COLO668 (cell line): Measurements from ENCODE around the gene GON7.
"Not testable (repeated sequence)": the region's sequence is repeated elsewhere in the genome, so short reads cannot be mapped to it uniquely, and the experiment has no call there.

Experiments used
- DNase-seq: peaks from one replicate; lab custom pipeline; 2025; ENCODE audit not compliant: unreplicated experiment; lab: John Stamatoyannopoulos, UW

The GON7 gene, protein sequence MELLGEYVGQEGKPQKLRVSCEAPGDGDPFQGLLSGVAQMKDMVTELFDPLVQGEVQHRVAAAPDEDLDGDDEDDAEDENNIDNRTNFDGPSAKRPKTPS

DNA sequence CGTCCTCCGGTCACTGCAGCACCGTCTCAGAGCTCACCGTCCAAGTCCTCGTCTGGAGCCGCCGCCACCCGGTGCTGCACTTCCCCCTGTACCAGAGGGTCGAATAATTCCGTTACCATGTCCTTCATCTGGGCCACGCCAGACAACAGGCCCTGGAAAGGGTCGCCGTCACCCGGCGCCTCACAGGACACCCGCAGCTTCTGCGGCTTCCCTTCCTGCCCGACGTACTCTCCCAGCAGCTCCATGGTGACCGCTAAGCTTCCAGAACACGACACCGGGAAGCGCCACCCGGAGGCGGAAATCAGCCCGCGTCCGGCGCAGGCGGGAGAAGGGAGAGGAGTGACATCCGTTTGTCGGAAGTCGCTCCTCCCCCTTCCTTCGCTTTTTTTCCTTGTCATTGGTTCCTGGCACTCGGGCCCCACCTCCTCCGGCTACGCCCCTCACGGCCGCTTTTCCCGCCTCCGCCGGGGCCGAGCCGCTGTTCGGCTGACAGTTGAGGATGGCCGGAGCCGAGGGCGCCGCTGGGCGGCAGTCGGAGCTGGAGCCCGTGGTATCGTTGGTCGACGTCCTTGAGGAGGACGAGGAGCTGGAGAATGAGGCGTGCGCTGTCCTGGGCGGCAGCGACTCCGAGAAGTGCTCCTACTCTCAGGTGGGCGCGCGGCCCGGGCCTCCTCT, at the start of gene GON7, which contains the start of gene UBR7:
TSS of gene GON7 (minus strand) at position 273 of the 675 bp plus-strand sequence. CDS start at position 245, 28 bp downstream.
TSS of gene UBR7 (plus strand) at position 464 of the 675 bp plus-strand sequence. CDS start at position 500, 36 bp downstream.
- peak; percentile 99 for DNase-seq

DNA sequence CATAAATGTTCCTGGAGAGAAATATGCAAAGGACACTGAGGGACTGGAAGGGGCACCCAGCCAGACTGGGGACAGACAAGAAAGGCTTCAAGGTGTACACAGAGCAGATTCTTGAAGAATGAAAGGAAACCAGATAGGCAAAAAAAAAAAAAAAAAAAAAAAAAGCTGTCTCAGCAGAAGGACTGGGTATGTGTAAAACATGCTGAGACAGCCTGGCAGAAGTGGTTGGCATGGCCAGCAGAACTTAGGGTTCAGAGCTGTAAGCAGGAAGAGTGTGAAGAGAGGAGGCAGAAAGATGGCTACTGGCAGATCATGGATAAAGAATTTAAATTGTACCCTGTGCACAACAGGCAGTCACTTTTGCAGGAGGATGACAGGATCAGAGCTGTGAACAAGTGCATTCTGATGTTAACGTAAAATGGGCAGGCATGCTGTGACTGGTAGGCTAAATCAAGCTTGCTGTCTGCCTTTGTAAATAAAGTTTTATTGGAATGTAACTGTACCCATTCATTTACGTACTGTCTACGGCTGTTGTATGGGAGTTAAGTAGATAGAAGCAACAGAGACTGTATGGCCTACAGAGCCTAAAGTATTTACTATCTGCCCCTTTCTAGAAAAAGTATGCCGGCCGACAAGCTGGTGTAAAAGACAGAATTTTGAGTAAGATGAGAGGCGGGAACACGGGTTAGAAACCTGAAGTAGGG, 42.4 kb upstream of the GON7 start:
- no peak for DNase-seq

DNA sequence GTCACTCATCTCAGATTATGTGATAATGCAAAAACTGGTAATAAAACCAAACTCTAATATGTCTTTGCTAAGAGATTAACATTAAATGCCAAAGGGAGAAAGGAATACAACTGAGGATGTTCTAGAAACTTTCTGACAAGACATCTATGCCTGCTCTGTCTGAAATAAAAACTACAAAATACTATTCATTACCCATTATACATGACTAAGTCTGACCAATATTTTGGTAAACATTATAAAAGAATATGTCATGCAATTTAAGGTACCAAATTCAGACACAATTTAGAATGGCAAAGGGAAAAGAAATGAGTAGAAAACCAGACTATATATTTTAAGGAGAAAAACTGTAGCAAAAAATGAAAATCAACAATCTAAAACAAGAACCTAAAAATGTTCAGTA, 39.7 kb upstream of the GON7 start:
- no peak for DNase-seq

DNA sequence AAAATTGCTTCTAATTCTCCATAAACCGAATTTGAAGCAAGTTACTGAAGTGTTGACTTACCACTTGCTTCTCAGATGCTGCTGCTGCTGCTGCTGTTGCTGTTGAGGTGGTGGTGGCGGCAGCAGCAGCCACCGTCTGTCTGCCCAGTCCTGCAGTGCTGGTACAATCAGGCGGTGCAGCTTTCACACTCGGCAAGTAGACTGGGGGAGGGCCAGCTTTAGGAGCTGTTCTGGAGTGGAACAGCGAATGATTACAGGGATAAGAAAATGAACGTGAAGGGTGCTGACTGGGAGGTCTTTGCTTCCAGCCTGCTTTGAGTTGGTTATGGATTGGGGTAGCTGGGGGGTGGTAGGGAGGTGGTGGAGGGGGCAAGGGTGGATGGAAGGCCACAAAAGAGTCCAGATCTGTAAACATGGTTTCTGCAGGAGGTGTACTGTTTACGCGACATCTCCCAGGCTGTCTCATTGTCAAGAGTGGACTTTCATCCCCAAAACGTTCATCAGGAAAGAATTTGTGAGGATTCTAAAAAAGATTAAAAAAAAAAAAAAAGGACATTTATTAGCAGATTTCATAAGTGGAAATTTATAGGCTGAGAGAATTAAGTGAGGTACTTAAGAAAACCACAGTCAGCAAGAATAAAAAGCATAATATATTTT, 39.0 kb upstream of the GON7 start:
- DNase-seq, result no peak

DNA sequence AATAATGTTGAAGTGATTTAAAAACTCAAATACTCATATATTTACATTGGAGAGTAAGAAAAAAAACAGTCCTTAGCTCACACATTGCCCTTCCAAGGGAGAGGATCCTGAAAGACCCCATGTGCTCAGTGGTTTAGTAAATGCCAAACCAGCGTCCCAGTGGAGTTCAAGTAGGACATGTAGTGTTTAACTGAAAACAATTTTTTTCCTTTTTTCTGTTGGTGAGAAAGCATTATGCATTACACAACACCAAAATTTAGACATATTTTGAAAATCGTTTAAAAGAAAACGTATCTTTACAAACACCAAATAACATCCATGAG, 33.8 kb upstream of the GON7 start:
- no peak for DNase-seq

DNA sequence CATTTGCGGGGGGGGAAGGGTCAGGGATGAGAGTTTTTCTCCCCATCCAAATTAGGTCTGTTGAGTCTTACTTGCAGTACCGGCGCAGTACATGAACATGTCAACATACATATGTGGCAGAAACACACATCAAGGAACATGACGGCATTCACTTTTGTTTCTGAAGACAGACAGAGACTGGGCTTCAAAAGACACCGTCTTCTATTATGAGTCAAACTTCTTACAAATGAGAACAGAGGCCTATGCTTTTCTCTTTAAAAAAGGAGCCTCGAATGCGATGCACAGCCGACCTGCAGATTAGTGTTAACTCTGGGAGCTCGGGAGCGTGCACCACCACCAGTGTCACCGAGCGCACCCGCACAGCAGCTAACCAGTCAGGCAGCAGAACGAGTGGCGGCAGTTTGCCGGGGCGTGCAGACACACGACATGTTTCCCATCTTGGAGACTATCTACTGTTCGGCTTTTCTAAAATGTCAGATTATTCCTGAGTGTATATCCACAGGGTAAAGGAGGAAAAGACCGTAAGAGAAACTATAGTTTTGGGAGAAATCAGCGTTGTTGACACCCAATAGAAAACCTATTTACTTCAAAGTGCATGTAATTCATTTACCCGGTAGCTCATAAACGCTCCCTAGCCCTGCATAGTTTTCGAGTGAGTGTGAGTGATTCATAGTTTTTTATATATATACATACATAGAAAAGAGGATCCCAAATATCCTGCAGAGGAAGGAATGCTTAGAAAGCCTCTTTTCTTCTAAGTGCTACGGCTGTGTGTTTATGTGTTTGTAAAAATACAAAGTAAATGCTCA, 33.2 kb upstream of the GON7 start:
- no peak for DNase-seq

DNA sequence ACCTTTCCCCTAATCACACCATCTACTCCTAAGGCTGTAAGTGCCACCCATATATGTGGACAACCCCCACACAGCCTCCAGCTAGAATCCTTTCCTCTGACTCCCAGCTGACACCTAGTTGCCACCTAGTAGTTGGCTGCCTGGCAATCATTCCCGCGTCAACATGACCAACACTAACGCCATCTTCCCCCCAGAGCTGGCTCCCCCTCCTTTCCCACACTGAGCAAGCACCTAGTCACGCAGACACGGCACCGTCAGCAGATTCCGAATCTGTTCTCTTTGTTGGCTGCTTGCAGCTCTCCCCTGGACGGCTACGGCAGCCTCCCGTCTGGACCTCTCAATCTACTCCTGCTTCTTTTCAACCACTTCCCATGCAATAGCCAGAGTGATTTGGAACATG, 27.9 kb upstream of the GON7 start:
- DNase-seq, result no peak

DNA sequence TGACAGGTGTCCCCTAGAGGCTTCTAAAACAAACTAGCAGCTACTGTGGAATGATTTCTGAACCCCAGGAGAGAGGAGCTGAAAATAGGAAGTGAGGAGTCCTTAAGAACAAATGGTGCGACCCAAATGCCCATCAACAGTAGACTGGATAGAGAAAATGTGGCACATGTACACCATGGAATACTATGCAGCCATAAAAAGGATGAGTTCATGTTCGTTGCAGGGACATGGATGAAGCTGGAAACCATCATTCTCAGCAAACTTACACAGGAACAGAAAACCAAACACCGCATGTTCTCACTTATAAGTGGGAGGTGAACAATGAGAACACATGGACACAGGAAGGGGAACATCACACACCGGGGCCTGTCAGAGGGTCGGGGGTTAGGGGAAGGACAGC, 26.2 kb upstream of the GON7 start:
- not testable (repeated sequence) for DNase-seq

DNA sequence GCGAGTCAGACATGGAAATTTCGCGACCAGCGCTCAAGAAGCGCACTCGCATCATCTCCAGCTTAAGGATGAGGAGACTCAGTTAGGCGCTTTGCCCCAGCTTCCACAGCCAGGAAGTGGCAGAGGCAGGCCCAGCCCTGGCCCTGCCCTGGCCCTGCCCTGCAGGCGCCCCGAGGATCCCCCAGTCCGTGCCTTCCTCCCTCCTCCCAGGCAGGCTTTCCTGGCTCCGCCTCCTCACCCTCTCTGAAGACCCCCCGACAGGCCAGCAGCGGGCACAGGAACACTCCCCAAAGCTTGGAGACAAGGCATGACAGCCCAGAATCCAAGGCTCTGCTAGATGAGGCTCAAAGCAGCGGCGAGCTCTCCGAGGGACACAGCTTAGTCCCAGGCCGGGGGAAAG, 25.3 kb upstream of the GON7 start:
- no peak for DNase-seq

DNA sequence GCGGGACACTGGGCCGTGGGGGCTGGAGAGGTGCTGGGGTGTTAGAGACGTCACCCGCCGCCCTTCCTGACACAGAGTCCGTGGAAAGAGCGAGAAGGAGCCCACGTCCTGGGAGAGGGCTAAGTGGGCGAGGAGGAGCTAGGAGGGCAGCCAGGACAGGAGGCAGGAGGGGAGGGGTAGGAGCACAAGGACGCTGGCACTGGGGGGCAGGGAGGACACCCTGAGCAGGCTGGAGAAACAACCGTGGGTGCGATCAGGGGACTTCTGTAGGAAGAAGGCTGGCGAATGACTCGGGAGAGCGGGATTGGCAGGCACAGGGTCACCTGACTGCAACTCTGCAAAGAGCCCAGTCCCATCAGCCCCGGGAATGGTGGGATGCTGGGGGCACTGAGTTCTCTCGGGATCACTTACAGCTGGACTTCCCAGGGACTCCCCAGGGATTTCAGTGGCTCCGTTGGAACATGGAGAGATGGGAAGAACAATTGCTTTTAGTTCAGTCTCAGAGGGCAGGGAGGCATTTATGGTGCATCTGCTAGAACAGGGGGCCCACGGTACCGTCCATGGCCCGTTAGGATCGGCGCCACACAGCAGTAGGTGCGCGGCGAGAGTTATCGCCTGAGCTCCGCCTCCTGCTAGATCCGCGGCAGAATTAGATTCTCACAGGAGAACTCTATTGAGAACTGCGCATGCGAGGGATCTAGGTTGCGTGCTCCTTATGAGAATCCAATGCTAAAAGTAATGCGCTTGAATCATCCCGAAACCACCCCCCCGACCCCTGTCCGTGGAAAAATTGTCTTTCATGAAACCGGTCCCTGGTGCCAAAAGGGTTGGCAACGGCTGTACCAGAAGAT, 24.5 kb upstream of the GON7 start:
- peak; percentile 36 for DNase-seq

DNA sequence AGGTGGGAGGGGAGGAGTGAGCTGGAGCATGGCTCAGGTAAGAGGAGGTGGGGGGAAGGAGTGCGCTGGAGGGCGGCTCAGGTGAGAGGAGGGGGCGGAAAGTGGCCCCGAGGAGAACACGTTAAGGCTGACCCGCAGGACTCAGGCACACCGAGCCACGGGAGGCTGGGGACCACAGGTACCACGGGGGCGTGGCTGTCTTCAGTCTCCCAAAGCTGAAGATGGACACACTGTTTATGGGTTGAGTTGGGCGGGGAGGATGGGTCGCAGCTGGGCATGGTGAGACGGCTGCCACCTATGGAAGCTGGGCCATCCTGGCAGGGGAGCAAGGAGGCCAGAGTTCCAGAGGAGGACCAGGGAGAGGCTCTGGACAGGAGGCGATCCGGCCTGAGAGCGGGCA, 23.7 kb upstream of the GON7 start:
- DNase-seq, result no peak

DNA sequence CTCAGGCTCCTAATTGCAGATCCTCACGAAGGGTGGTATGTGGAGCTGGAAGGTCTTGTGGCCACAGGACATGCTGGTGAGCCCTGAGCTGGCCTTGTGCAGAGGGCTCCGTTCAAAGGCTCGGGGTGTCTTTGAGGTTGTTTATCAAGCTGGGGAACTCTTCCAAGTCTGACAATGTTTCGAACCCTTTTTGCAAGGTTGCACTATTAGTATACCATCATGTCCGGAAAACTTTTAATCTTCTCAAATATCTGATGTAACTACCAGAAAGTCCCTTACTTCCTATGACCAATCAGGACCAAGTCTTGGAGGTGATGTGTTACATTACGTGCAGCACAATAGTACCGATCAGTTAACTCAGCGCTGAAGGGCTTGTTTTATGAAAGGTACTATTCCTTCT, 21.7 kb upstream of the GON7 start:
- DNase-seq, result no peak

DNA sequence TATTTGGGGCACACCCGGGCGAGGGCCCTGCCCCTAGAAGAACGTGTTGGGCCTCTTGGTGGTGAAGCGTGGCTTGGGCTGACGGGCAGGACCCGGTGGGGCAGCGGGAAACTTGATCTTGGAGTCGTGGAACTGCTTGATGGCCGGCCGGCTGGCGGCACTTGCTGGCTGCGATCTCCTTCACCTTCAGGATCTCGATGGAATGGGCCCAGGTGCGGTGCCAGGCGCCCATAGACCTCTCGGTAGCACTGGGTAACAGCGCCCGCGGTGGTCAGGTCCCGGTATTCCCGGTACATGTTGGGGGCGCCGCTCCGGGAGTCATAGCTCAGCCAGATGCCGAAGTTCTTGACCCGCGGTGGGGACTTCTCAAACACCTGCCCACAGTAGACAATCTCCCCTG, 16.7 kb upstream of the GON7 start:
- DNase-seq, result no peak

DNA sequence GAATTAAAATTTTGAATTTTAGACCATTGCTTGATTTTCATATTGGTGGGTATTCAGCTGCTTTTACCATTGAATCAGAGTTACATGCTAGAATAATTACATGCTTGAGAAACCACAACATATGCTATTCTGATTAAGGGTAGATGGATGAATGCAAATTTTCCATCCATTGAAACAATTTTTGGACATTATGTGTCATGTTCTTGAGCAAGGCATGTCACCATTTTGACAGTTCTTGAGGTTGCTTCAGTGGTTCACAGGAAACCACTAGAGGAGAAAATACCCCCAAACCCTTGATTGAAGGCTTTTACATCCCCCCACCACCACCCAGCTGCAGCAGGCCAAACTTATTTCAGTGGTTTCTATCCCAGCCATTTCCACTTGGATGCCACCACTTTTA, 13.6 kb upstream of the GON7 start:
- DNase-seq, result no peak

DNA sequence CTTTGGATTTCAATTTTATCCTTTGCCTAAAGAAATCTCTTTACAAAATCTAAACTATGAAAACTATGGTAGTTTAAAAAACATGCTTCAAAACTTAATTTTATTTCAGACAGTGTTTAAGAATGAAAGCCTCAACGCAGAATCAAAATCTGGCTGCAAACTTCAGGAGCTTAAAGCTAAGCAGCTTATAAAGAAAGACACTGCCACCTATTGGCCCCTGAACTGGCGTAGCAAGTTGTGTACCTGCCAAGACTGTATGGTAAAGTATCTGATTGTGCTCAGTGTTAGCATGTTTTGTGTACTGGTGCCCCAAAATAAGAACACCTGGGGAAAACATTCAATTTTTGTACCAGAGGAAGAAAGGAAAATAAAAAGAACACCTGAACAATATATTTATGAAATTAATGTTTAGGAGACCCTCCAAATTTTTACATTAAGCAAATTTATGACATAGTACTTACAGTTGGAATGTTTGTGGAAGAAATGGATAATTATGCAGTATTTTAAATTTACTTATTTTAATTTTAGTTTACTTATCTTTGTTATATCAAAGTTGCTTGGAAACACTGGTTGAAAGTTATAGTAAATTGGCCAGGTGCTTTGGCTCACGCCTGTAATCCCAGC, 12.3 kb upstream of the GON7 start:
- DNase-seq, result peak; percentile 33

DNA sequence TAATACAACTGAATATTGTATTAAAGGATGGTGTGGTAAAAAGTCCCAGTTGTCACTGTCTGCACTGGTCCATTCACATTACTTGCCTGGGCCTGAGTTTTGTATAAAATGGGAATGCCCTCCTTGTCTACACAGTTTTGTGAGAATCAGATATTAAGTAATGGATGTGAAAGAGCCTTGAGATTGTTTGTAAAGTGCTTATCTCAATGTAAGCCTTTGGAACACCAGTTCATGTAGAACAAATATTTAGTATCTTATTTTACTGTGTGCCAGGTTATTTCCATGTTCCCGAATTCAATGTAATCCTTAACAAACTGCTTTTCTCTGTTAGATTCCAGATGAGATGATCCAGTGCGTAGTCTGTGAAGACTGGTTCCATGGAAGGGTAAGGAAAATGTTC, 7.7 kb upstream of the GON7 start:
- DNase-seq, result no peak

DNA sequence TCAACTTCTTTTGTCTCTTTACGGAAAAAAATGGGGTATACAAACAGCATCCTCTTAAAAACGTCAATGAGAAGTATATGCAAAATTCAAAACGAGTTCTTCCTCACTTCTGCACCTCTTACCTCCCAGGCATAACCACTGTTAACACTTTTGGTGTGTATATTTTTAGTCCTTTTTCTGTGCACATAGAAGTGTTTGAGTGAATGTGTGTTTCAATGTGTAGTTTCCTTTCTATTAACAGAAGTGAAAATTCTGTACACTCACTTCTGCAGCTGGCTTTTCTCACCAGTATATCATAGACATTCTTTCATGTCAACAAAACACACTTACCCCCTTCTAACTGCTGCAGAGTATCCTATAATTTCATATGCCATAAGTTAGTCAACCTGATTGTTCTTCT, 5.6 kb upstream of the GON7 start:
- DNase-seq, result no peak

DNA sequence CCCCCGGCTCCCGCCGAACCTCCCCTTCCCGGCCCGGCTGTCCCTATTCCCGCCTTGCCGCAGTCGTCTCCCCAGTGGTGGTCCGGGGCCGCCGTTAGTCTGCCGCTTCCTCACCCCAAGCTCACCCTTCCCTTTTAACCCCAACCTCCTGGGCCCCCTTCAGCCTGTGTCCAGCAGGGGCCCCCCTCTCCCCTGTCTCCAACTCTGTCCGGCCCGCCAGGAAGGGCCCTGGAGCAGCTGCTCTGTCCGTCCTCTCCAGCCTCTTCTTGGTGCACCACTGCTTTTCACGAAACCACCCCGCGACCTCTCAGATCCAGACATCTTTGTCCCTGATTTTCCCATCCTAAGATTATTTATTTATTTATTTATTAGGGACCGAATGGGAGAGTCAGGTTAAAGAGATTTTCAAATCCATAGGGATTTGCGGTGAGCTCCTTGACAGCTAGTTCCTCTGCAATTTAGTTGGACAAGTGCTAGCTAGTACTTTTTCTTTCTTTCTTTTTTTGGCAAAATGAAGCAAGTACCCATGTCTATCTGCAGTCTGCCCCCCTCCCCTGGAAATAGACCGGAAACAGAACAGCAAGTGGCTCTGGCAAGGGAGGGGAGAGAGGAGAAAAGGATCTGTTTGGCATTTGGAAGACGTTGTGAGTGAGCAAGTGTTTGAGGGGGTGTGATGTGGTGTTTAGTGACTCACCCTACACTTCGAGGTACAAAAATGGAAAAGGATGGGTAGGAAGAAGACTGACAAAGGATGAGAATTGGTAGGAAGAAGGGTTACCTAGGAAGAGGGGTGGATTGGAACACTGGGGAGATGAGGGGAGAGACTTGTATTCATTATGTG, 823 bp upstream of the GON7 start:
- DNase-seq, result peak; percentile 77

DNA sequence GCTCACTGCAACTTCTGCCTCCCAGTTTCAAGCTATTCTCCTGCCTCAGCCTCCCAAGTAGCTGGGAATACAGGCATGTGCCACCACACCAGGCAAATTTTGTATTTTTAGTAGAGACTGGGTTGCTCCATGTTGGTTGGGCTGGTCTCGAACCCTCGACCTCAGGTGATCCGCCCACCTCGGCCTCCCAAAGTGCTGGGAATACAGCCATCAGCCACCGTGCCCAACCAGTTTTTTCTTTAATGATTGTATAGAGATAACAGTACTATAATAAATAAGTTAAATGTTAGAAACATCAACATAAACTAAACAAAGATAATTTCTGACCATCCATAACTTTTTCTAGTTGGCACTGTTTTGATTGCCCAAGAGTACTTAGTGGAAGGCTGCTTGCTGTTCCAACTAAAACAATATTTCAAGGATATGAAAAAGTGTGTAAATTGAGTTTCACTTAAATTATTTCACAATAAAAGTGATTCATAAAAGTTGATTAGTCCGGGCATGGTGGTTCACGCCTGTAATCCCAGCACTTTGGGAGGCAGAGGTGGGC, 5.6 kb downstream of the GON7 start:
- DNase-seq, result no peak
